Gastroesophageal sphincter (tissue), 4 donors: ENCODE results near the gene VSIG10L2. TPM values are rescaled to one million over a fixed set of nuclear protein-coding genes. Genes with fewer than 3 reads are reported as not detected.

Experiments
- ATAC-seq: fragments of 150-250 bp; one replicate; pipeline ENCODE4 v1.9.1; 2016; ENCODE audit warnings: mild to moderate bottlenecking, moderate library complexity
- H3K27ac ChIP-seq, 4 donors: fragments of 200-600 bp; sonication (generic) in 3 of 4; 1 replicate in 3 of 4; 2 replicates in 1 of 4; pipeline ENCODE4 v1.5.1; 2016 to 2019
- H3K27me3 ChIP-seq: fragments of 200-600 bp; sonication (generic); one replicate; pipeline ENCODE4 v1.5.1; 2019
- H3K36me3 ChIP-seq, 2 donors: fragments of 200-600 bp; sonication (generic); one replicate each; pipeline ENCODE4 v1.5.1; 2019; ENCODE audit warnings: control low read depth in 1 of 2
- H3K4me1 ChIP-seq, 3 donors: fragments of 200-600 bp; sonication (generic); 1 replicate in 2 of 3; 2 replicates in 1 of 3; pipeline ENCODE4 v1.5.1; 2016 to 2019; ENCODE audit warnings: control low read depth in 2 of 3
- H3K4me3 ChIP-seq, 2 donors: fragments of 200-600 bp; sonication (generic); one replicate each; pipeline ENCODE4 v1.5.1; 2019; ENCODE audit warnings: mild to moderate bottlenecking in 1 of 2, moderate library complexity in 1 of 2
- H3K9me3 ChIP-seq, 3 donors: fragments of 200-600 bp; sonication (generic); one replicate each; pipeline ENCODE4 v1.5.1; 2017 to 2019; ENCODE audit warnings: control low read depth in 2 of 3
- CTCF ChIP-seq, 4 experiments: fragments of 200-600 bp in 2 of 4; fragments of 450-650 bp in 2 of 4; sonication (generic) in 1 of 4; IDR thresholded peaks; one replicate each; pipeline ENCODE4 v1.5.1; 2017 to 2019; ENCODE audit warnings: antibody characterized with exemption in 4 of 4, mild to moderate bottlenecking in 2 of 4, moderate library complexity in 2 of 4
- EP300 ChIP-seq: sonication (generic); formaldehyde crosslinking; IDR thresholded peaks from one replicate; pipeline ENCODE4 v1.6.1; 2017; ENCODE audit warnings: antibody characterized with exemption, mild to moderate bottlenecking
- POLR2A ChIP-seq, 2 donors: fragments of 450-650 bp; IDR thresholded peaks; one replicate each; pipeline ENCODE4 v1.6.1; 2017; ENCODE audit warnings: antibody characterized with exemption in 2 of 2, mild to moderate bottlenecking in 2 of 2, moderate library complexity in 1 of 2
- POLR2AphosphoS5 ChIP-seq: sonication (generic); formaldehyde crosslinking; IDR thresholded peaks from one replicate; pipeline ENCODE4 v1.6.1; 2017; ENCODE audit warnings: antibody characterized with exemption
- WGBS, 2 donors: methylation state at CpG; one replicate each; pipeline ENCODE4 v1.1.5; 2018; ENCODE audit warnings: low coverage in 1 of 2; 5-methylcytosine and 5-hydroxymethylcytosine counted together
- total RNA-seq, 4 donors: library from RNA; depleted of rRNA; stranded (reverse); fragments of >200 nt; gene quantifications; one replicate each; pipeline ENCODE4 v1.1.0, GENCODE V29; 2016

The VSIG10L2 gene
- total RNA-seq, 4 donors from 2014 or later: not detected

- H3K9me3 ChIP-seq: peaks cover 0 to 5% (median 0%) of the 10 kb centered on the region in 3 donors
- H3K4me1 ChIP-seq: peaks cover 0 to 13% (median 5%) of the 10 kb centered on the region in 3 donors
- no peak for ATAC-seq
- peaks cover 0 to 60% of the 10 kb centered on the region in 2 donors for H3K36me3 ChIP-seq
- no peaks in the 10 kb centered on the region for H3K27me3 ChIP-seq
- no peak overlapping the region for H3K27ac ChIP-seq
- no peak for TF ChIP-seq POLR2AphosphoS5
- no peak for TF ChIP-seq EP300
- no peak for TF ChIP-seq POLR2A (IDR thresholded peaks at IDR 0.05)
- no peak for TF ChIP-seq CTCF (IDR thresholded peaks at IDR 0.05)
- 78% methylated on average over 14 of the region's 14 CpGs for WGBS, 2 donors
- H3K4me3 ChIP-seq: no peak overlapping the region
Observed at GRCh38 chr11:125957618-125958332, 11.9 kb downstream of the VSIG10L2 start.

GRCh38 chr11:125958872-125959400 is 13.1 kb downstream of the VSIG10L2 start:
- no peak for ATAC-seq
- Histone ChIP-seq H3K27ac (no peak overlapping the region), H3K4me1 (peaks cover 0 to 4% (median 0%) of the 10 kb centered on the region in 3 donors), H3K4me3 (no peak overlapping the region), H3K27me3 (no peaks in the 10 kb centered on the region), H3K36me3 (peaks cover 0 to 65% of the 10 kb centered on the region in 2 donors), H3K9me3 (peaks cover 0 to 8% (median 0%) of the 10 kb centered on the region in 3 donors)
- TF ChIP-seq POLR2AphosphoS5 (no peak), CTCF (IDR thresholded peaks at IDR 0.05) (no peak), POLR2A (IDR thresholded peaks at IDR 0.05) (no peak), EP300 (no peak)
- 80 to 89% methylated on average over 3 to 4 of the region's 4 CpGs for WGBS, 2 donors

- Histone ChIP-seq H3K9me3 (peaks cover 0 to 8% (median 0%) of the 10 kb centered on the region in 3 donors), H3K27ac (no peak overlapping the region), H3K36me3 (peaks cover 0 to 70% of the 10 kb centered on the region in 2 donors), H3K4me3 (no peak overlapping the region), H3K27me3 (no peaks in the 10 kb centered on the region), H3K4me1 (peaks cover 0 to 4% (median 0%) of the 10 kb centered on the region in 3 donors)
- TF ChIP-seq CTCF (IDR thresholded peaks at IDR 0.05) (no peak), POLR2A (IDR thresholded peaks at IDR 0.05) (no peak), EP300 (no peak), POLR2AphosphoS5 (no peak)
- no peak for ATAC-seq
- 80 to 86% methylated on average over 6 of the region's 6 CpGs for WGBS, 2 donors
Observed at GRCh38 chr11:125959511-125959910, 13.7 kb downstream of the VSIG10L2 start.

- H3K27me3 ChIP-seq: no peaks in the 10 kb centered on the region
- 79 to 82% methylated on average over 5 to 7 of the region's 10 CpGs for WGBS, 2 donors
- no peak for ATAC-seq
- no peak overlapping the region for H3K27ac ChIP-seq
- peaks cover 0 to 70% of the 10 kb centered on the region in 2 donors for H3K36me3 ChIP-seq
- no peak for TF ChIP-seq EP300
- no peak for TF ChIP-seq POLR2A (IDR thresholded peaks at IDR 0.05)
- no peak for TF ChIP-seq CTCF (IDR thresholded peaks at IDR 0.05)
- TF ChIP-seq POLR2AphosphoS5: no peak
- peaks cover 0 to 8% (median 0%) of the 10 kb centered on the region in 3 donors for H3K9me3 ChIP-seq
- peaks cover 0 to 4% (median 0%) of the 10 kb centered on the region in 3 donors for H3K4me1 ChIP-seq
- H3K4me3 ChIP-seq: no peak overlapping the region
Observed at GRCh38 chr11:125959931-125960330, 14.1 kb downstream of the VSIG10L2 start.
